Measurements from ENCODE around the gene LTA. TPM values are rescaled to one million over a fixed set of nuclear protein-coding genes. Genes with fewer than 3 reads are reported as not detected.

Gene LTA
- total RNA-seq, 2 donors from 2014 or later = not detected

- ATAC-seq (ENCODE audit: insufficient number of reproducible peaks, low FRiP score, low read depth) (peak; percentile 74), DNase-seq (ENCODE audit: low spot score) (peak; percentile 34)
- Histone ChIP-seq H3K36me3 (no peaks in the 10 kb centered on the region), H3K4me3 (peak overlapping the region; percentile 94), H3K9me3 (no peaks in the 10 kb centered on the region), H3K27ac (peak overlapping the region; percentile 70 to 76), H3K4me1 (ENCODE audit: control insufficient read depth in 1 of 2, low read depth in 2 of 2) (peaks cover 8 to 17% of the 10 kb centered on the region in 2 donors), H3K27me3 (replicated peaks; ENCODE audit: insufficient read depth) (no peaks in the 10 kb centered on the region)
- peak; percentile 98 for TF ChIP-seq CTCF (IDR thresholded peaks at IDR 0.05)
These were observed 8.8 kb downstream of the LTA start for GRCh38 chr6:31580807-31581433.

- Histone ChIP-seq H3K27ac (peak overlapping the region; percentile 70 to 76), H3K9me3 (no peaks in the 10 kb centered on the region), H3K36me3 (no peaks in the 10 kb centered on the region), H3K4me1 (ENCODE audit: control insufficient read depth in 1 of 2, low read depth in 2 of 2) (peaks cover 8 to 17% of the 10 kb centered on the region in 2 donors), H3K27me3 (replicated peaks; ENCODE audit: insufficient read depth) (no peaks in the 10 kb centered on the region), H3K4me3 (peak overlapping the region; percentile 94)
- ATAC-seq (ENCODE audit: insufficient number of reproducible peaks, low FRiP score, low read depth) (no peak), DNase-seq (ENCODE audit: low spot score) (no peak)
- TF ChIP-seq CTCF (IDR thresholded peaks at IDR 0.05) = no peak
These were observed 9.5 kb downstream of the LTA start for GRCh38 chr6:31581434-31582229.

- no peaks in the 10 kb centered on the region for H3K27me3 ChIP-seq (replicated peaks; ENCODE audit: insufficient read depth)
- peaks cover 8 to 17% of the 10 kb centered on the region in 2 donors for H3K4me1 ChIP-seq (ENCODE audit: control insufficient read depth in 1 of 2, low read depth in 2 of 2)
- DNase-seq (ENCODE audit: low spot score) = no peak
- no peaks in the 10 kb centered on the region for H3K9me3 ChIP-seq
- H3K27ac ChIP-seq = peak within 1 kb of the TSS; percentile 70 to 76
- peak within 1 kb of the TSS; percentile 94 for H3K4me3 ChIP-seq
- TF ChIP-seq CTCF (IDR thresholded peaks at IDR 0.05) = no peak
- H3K36me3 ChIP-seq = no peaks in the 10 kb centered on the region
- no peak for ATAC-seq (ENCODE audit: insufficient number of reproducible peaks, low FRiP score, low read depth)
These were observed 10.1 kb downstream of the LTA start, which contains the start of gene LTB for GRCh38 chr6:31582230-31582643. Gene LTB, minus strand, starts transcription at chr6:31582424. Its CDS starts 7 bp downstream, at chr6:31582417.

- TF ChIP-seq CTCF (IDR thresholded peaks at IDR 0.05) = no peak
- Histone ChIP-seq H3K27ac (no peak overlapping the region), H3K4me1 (ENCODE audit: control insufficient read depth in 1 of 2, low read depth in 2 of 2) (peaks cover 7 to 15% of the 10 kb centered on the region in 2 donors), H3K4me3 (no peak overlapping the region), H3K36me3 (no peaks in the 10 kb centered on the region), H3K27me3 (replicated peaks; ENCODE audit: insufficient read depth) (no peaks in the 10 kb centered on the region), H3K9me3 (no peaks in the 10 kb centered on the region)
- DNase-seq (ENCODE audit: low spot score) (no peak), ATAC-seq (ENCODE audit: insufficient number of reproducible peaks, low FRiP score, low read depth) (no peak)
These were observed 13.4 kb downstream of the LTA start for GRCh38 chr6:31585491-31585890.

- TF ChIP-seq CTCF (IDR thresholded peaks at IDR 0.05) = no peak
- Histone ChIP-seq H3K9me3 (no peaks in the 10 kb centered on the region), H3K4me1 (ENCODE audit: control insufficient read depth in 1 of 2, low read depth in 2 of 2) (peaks cover 5 to 11% of the 10 kb centered on the region in 2 donors), H3K27ac (peak within 1 kb of the TSS in 1 of 2 donors; percentile 19), H3K4me3 (peak within 1 kb of the TSS; percentile 25), H3K27me3 (replicated peaks; ENCODE audit: insufficient read depth) (no peaks in the 10 kb centered on the region), H3K36me3 (no peaks in the 10 kb centered on the region)
- ATAC-seq (ENCODE audit: insufficient number of reproducible peaks, low FRiP score, low read depth) = no peak
- DNase-seq (ENCODE audit: low spot score) = no peak
These were observed 13.9 kb downstream of the LTA start, which contains the start of gene LST1 for GRCh38 chr6:31586008-31586407. Gene LST1, plus strand, starts transcription at chr6:31586277. Its CDS starts 1,023 bp downstream, at chr6:31587300.

Data from thoracic aorta (tissue), 2 donors.